Left colon (tissue), 2 donors: Measurements from ENCODE around the gene RAPGEF4. TPM values are rescaled to one million over a fixed set of nuclear protein-coding genes. Genes with fewer than 3 reads are reported as not detected.
"Not testable (repeated sequence)": the region's sequence is repeated elsewhere in the genome, so short reads cannot be mapped to it uniquely, and the experiment has no call there.

Experiments used
- ATAC-seq: fragments of 200-7000 bp; cut with Tn5 transposase; one replicate; pipeline ENCODE4 v1.9.1; 2020; ENCODE audit warnings: mild to moderate bottlenecking, moderate library complexity
- DNase-seq, 2 donors: peaks; one replicate each; pipeline ENCODE4 v3.0.0-alpha.2; 2020
- intact Hi-C, 2 donors: fragments of 100-400 bp; cut with DNase I in 1 of 2; cut with micrococcal nuclease in 1 of 2; formaldehyde crosslinking; loops; one replicate each; pipeline versions ENCODE4 v1.11.2 to v1.14.0; 2022; cut with DNase I, micrococcal nuclease
- total RNA-seq, 2 donors: library from RNA; stranded (reverse); fragmentation: NEBNext Ultra II Directional; extraction: Animal tissue kit (Norgen Biotek cat#: 25700); gene quantifications; one replicate each; pipeline ENCODE4 v1.2.1, GENCODE V29; 2021
- donor health status: DM: no; HTN: no; CAD: no.
- donor health status: DM: yes; HTN: yes; CAD: no.

The RAPGEF4 gene
- total RNA-seq, 2 donors from 2014 or later, result 1.2 to 2.3 TPM

GRCh38 chr2:172724724-172725123, 10.9 kb upstream of the RAPGEF4 start:
- DNase-seq, result no peak
- ATAC-seq, result no peak
- intact Hi-C loops, result no loop called here

- no peak for ATAC-seq
- intact Hi-C loops, result no loop called here
Measured at GRCh38 chr2:172725284-172725683, 10.4 kb upstream of the RAPGEF4 start.

GRCh38 chr2:172725746-172726145, 9.9 kb upstream of the RAPGEF4 start:
- intact Hi-C loops, result no loop called here
- DNase-seq (no peak), ATAC-seq (no peak)

More at GRCh38 chr2:172725284-172725683, 10.4 kb upstream of the RAPGEF4 start:
- no peak for DNase-seq

- intact Hi-C loops, result no loop called here
- DNase-seq (no peak), ATAC-seq (peak; percentile 59)
Measured at GRCh38 chr2:172726172-172726735, 9.4 kb upstream of the RAPGEF4 start.

GRCh38 chr2:172730411-172730810, 5.2 kb upstream of the RAPGEF4 start:
- intact Hi-C loops, result no loop called here
- DNase-seq, result no peak
- ATAC-seq, result no peak

GRCh38 chr2:172734711-172735581, 699 bp upstream of the RAPGEF4 start:
- peak; percentile 5 for ATAC-seq
- no peak for DNase-seq
- intact Hi-C loops, result no loop called here

- ATAC-seq (no peak), DNase-seq (no peak)
Measured at GRCh38 chr2:172736424-172737174, 954 bp downstream of the RAPGEF4 start.

GRCh38 chr2:172739661-172740266, 4.1 kb downstream of the RAPGEF4 start:
- intact Hi-C loops, result no loop called here
- DNase-seq, result no peak
- ATAC-seq, result no peak

More at GRCh38 chr2:172736424-172737174, 954 bp downstream of the RAPGEF4 start:
- intact Hi-C loops, result no loop called here

- ATAC-seq (no peak), DNase-seq (no peak)
- intact Hi-C loops, result no loop called here
Measured at GRCh38 chr2:172740856-172741255, 5.2 kb downstream of the RAPGEF4 start.

- intact Hi-C loops, result no loop called here
- ATAC-seq (no peak), DNase-seq (no peak)
Measured at GRCh38 chr2:172742931-172743540, 7.4 kb downstream of the RAPGEF4 start.

- intact Hi-C loops, result no loop called here
- ATAC-seq, result no peak
- DNase-seq, result no peak
Measured at GRCh38 chr2:172743898-172744297, 8.3 kb downstream of the RAPGEF4 start.

GRCh38 chr2:172745636-172746035, 10.0 kb downstream of the RAPGEF4 start:
- ATAC-seq (no peak), DNase-seq (no peak)
- intact Hi-C loops, result no loop called here

- DNase-seq, ATAC-seq, intact Hi-C loops: not testable (repeated sequence)
Measured at GRCh38 chr2:172748543-172748942, 12.9 kb downstream of the RAPGEF4 start.

GRCh38 chr2:172749388-172749787, 13.7 kb downstream of the RAPGEF4 start:
- DNase-seq (no peak), ATAC-seq (no peak)
- intact Hi-C loops, result no loop called here

GRCh38 chr2:172751564-172751963, 15.9 kb downstream of the RAPGEF4 start:
- no peak for ATAC-seq
- no peak for DNase-seq
- intact Hi-C loops, result no loop called here

- DNase-seq, result no peak
- ATAC-seq, result peak; percentile 46
- intact Hi-C loops, result no loop called here
Measured at GRCh38 chr2:172753610-172754009, 18.0 kb downstream of the RAPGEF4 start.

- ATAC-seq (no peak), DNase-seq (no peak)
- intact Hi-C loops, result no loop called here
Measured at GRCh38 chr2:172759441-172759840, 23.8 kb downstream of the RAPGEF4 start.

- intact Hi-C loops, result no loop called here
- no peak for ATAC-seq
- DNase-seq, result no peak
Measured at GRCh38 chr2:172761306-172761705, 25.7 kb downstream of the RAPGEF4 start.

GRCh38 chr2:172762574-172762973, 26.9 kb downstream of the RAPGEF4 start:
- ATAC-seq, result no peak
- intact Hi-C loops, result no loop called here
- DNase-seq, result no peak
